NCI-H146 (cell line): Measurements from ENCODE around the gene EP300.
"Not testable (repeated sequence)": the region's sequence is repeated elsewhere in the genome, so short reads cannot be mapped to it uniquely, and the experiment has no call there.

Experiments used
- DNase-seq: peaks from one replicate; lab custom pipeline; 2025; lab: John Stamatoyannopoulos, UW

The EP300 gene

GRCh38 chr22:41092023-41092817 is at the start of gene EP300:
TSS of gene EP300 (plus strand) at chr22:41092592. CDS start at chr22:41093005, 413 bp downstream.
- DNase-seq = peak; percentile 72

- no peak for DNase-seq
Observed at GRCh38 chr22:41043722-41044121, 48.7 kb upstream of the EP300 start.

- not testable (repeated sequence) for DNase-seq
Observed at GRCh38 chr22:41045575-41045974, 46.8 kb upstream of the EP300 start.

DNA sequence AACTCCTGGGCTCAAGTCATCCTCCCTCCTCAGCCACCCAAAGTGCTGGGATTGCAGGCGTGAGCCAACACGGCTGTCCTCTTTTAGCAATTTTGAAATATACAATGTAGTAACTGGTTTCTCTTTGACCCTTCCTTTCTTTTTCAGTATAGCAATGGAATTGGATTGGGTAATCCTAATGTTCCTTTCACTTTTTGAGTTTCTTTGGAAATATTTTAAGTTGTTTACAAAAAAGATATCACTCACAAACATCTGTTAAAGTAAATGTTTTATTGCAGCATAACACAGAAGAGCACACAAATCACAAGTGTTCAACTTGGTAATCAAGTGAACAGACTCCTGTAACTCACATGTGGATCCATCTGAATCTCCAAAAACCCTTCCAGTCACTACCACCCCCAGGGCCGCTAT is 44.6 kb upstream of the EP300 start:
- no peak for DNase-seq

GRCh38 chr22:41048345-41048744 is 44.0 kb upstream of the EP300 start:
- DNase-seq = not testable (repeated sequence)

DNA sequence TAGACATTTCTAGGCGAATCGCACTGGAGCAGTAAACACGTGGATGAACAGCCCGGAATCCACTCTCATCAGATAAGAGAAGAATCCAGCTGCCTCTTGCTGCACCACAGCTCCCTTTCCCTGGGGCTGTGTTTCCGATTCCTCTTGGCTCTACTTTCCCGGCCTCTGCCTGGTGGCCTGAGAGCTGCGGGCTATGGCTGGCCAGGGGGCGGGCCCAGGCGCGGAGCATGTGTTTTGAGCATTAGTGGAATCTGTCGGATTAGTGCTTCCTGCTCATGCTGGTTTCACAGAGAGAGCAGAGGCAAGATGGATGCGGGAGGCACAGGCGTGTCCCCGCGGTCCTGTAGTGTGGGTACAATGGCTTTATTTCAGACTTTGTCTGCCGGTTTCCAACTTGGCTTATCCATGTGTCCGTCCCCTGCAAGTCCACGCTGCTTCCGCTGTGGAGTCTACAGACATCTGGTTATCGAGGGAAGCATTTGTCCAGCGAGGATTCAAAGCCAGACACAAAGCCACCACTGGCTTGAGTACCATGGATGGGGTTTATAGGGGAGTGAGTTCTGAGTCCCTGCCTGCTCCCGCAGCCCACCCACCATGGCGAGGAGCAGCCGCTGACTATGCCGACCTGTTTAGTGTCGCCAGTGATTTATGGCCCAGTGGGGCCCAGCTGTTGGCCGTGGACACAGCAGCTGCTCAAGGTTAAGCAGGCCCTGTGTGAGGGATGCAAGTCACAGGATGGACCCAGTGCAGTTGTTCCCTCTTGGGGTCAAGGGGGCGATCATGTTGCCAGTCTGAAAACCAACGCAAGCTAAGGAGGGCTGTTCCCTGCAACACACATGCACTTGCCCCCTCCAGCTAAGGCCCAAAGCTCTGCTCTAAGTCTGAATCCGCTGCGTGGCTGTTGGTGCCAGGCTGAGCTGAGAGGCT is 43.3 kb upstream of the EP300 start:
- DNase-seq = peak; percentile 72

DNA sequence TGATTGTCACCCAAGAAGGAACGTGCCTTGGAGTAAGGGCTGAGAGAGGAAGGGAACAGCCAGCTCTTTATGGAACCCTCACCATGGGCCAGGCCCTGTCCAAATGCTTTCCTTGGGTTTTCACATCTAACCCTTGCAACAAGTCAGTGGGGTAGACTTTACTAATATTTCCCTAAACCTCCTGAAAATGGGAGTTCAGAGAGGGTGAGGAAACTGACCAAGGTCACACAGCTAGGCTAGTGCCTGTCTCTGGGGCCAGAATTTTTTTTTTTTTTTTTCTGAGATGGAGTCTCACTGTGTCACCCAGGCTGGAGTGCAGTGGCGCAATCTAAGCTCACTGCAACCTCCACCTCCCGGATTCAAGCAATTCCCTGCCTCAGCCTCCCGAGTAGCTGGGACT is 42.6 kb upstream of the EP300 start:
- DNase-seq = not testable (repeated sequence)

DNA sequence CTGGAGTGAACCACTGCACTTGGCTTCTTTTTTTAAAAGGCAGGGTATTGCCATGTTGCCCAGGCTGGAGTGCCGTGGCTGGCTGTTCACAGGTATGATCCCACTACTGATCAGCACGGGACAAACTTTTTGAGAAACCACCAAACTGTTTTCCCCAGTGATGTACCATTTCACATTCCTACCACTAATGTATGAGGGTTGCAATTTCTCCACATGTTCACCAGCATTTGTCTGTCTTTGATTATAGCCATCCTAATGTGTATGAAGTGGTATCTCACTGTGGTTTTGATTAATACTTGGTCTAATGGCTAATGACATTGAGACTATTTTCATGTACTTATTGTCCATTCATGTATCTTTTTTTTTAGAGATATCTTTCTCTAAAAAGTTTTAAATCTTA is 41.5 kb upstream of the EP300 start:
- DNase-seq = no peak

DNA sequence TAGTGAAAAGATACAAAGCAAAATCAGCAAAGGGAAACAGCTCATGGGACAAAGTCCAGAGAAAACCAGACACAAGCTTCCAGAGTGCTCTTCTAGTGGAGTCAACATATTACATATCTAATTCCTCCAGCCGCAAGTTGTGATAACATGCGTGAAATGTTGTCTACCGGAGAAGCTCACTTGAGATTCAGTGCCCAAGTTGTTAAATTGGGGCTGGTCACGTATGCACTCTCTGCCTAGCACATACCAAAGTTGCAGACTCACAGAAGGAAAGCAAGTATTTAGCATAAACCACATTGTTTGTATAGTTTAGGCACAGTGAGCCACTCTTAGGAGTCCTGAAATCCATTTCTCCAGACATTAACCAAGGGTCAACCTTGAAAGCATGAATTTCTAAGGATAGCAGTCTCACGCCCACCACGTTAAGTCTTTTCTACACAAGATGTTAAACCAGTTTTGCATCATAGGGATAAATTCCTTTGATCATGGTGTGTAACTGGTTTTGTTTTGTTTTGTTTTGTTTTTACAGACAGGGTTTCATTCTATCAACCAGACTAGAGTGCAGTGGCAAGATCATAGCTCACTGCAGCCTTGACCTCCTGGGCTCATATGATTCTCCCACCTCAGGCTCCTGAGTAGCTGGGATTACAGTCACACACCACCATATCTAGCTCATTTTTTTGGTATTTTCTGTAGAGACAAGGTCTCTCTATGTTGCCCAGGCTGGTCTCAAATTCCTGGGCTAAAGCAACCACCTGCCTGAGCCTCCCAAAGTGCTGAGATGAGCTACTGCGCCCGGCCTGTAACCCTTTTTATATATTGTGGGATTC is 39.5 kb upstream of the EP300 start:
- DNase-seq = no peak

GRCh38 chr22:41057076-41057475 is 35.3 kb upstream of the EP300 start:
- no peak for DNase-seq

- DNase-seq = no peak
Observed at GRCh38 chr22:41062146-41062545, 30.2 kb upstream of the EP300 start.

- DNase-seq = not testable (repeated sequence)
Observed at GRCh38 chr22:41064326-41064725, 28.1 kb upstream of the EP300 start.

DNA sequence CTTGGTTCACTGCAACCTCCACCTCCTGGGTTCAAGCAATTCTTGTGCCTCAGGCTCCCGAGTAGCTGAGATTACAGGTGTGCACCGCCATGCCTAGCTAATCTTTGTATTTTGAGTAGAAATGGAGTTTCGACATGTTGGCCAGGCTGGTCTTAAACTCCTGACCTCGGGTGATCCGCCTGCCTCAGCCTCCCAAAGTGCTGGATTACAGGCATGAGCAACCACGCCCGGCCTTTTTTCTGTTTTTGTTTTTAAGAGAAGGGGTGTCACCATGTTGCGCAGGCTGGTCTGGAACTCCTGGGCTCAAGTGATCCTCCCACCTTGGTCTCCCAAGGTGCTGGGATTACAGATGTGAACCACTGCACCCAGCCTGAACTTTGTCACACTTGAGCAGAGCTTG is 26.1 kb upstream of the EP300 start:
- not testable (repeated sequence) for DNase-seq

GRCh38 chr22:41067968-41068367 is 24.4 kb upstream of the EP300 start:
- DNase-seq = not testable (repeated sequence)

GRCh38 chr22:41070665-41071331 is 21.6 kb upstream of the EP300 start:
- DNase-seq = no peak

DNA sequence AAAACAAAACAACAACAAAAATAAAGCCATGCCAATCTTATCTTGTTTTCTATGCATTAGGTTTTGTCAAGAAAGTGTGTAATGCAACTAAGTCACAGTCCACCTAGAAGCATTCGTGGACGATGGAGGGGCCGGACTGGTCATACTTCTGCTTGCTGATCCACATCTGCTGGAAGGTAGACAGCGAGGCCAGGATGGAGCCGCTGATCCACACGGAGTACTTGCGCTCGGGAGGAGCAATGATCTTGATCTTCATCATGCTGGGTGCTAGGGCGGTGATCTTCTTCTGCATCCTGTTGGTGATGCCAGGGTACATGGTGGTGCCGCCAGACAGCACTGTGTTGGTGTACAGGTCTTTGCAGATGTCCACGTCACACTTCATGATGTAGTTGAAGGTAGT is 18.3 kb upstream of the EP300 start:
- no peak for DNase-seq

DNA sequence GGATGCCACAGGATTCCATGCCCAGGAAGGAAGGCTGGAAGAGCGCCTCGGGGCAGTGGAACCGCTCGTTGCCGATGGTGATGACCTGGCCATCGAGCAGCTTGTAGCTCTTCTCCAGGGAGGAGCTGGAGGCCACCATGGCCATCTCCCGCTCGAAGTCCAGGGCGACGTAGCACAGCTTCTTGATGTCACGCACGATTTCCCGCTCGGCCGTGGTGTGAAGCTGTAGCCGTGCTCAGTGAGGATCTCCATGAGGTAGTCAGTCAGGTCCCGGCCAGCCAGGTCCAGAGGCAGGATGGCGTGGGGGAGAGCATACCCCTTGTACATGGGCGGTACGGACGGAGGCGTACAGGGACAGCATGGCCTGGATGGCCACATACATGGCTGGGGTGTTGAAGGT is 17.9 kb upstream of the EP300 start:
- DNase-seq = no peak

DNA sequence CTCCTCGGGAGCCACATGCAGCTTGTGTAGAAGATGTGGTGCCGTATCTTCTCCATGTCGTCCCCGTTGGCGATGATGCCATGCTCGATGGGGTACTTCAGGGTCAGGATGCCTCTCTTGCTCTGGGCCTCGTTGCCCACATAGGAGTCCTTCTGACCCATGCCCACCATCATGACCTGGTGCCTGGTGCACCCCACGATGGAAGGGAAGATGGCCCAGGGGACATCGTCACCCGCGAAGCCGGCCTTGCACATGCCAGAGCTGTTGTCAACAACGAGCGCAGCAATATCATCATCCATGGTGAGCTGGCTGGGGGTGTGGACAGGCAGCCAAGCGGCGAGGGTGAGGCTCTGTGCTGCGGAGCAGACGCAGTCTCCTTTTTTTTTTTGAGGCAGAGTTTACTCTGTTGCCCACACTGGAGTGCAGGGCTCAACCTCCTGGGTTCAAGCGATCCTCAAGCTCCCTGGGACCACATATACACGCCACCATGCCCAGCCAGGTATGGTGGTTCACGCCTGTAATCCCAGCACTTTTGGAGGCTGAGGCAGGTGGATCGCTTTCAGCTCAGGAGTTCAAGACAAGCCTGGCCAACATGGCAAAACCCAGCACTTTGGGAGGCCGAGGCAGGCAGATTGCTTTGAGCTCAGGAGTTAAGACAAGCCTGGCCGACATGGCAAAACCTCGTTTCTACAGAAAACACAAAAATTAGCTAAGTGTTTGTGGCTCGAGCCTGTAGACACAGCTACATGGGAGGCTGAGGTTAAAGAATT is 17.3 kb upstream of the EP300 start:
- no peak for DNase-seq

- DNase-seq = no peak
Observed at GRCh38 chr22:41075946-41076345, 16.4 kb upstream of the EP300 start.

GRCh38 chr22:41076857-41077256 is 15.5 kb upstream of the EP300 start:
- DNase-seq = no peak

- no peak for DNase-seq
Observed at GRCh38 chr22:41078931-41079330, 13.5 kb upstream of the EP300 start.
